Heart left ventricle (tissue), 16 donors: ENCODE results near the gene GNG10. TPM values are rescaled to one million over a fixed set of nuclear protein-coding genes. Genes with fewer than 3 reads are reported as not detected.
"Not testable (repeated sequence)": the region's sequence is repeated elsewhere in the genome, so short reads cannot be mapped to it uniquely, and the experiment has no call there.

Experiments
- ATAC-seq, 4 donors: fragments of 200-7000 bp; cut with Tn5 transposase; one replicate each; pipeline ENCODE4 v1.9.1; 2020 to 2022; ENCODE audit warnings: moderate library complexity in 4 of 4, mild to moderate bottlenecking in 3 of 4, moderate number of reproducible peaks in 1 of 4
- DNase-seq, 5 donors: peaks; one replicate each; pipeline ENCODE4 v3.0.0-alpha.2; 2020
- H3K27ac ChIP-seq, 12 donors: fragments of 200-600 bp; sonication (generic) in 4 of 12; one replicate each; pipeline versions ENCODE4 v1.5.0 to v1.8.0; 2016 to 2022; ENCODE audit warnings: mild to moderate bottlenecking in 2 of 12
- H3K27me3 ChIP-seq, 9 donors: fragments of 200-600 bp; sonication (generic) in 2 of 9; one replicate each; pipeline versions ENCODE4 v1.5.1 to v1.8.0; 2016 to 2022; ENCODE audit warnings: mild to moderate bottlenecking in 3 of 9
- H3K36me3 ChIP-seq, 9 donors: fragments of 200-600 bp; sonication (generic) in 2 of 9; one replicate each; pipeline versions ENCODE4 v1.5.0 to v1.8.0; 2018 to 2022; ENCODE audit warnings: mild to moderate bottlenecking in 2 of 9
- H3K4me1 ChIP-seq, 12 donors: fragments of 200-600 bp; sonication (generic) in 4 of 12; one replicate each; pipeline versions ENCODE4 v1.5.0 to v1.8.0; 2016 to 2022; ENCODE audit warnings: mild to moderate bottlenecking in 3 of 12
- H3K4me3 ChIP-seq, 12 donors: fragments of 200-600 bp; sonication (generic) in 4 of 12; one replicate each; pipeline versions ENCODE4 v1.5.0 to v1.8.0; 2017 to 2022; ENCODE audit warnings: mild to moderate bottlenecking in 9 of 12, moderate library complexity in 4 of 12
- H3K9me3 ChIP-seq, 12 donors: fragments of 200-600 bp; sonication (generic) in 4 of 12; one replicate each; pipeline versions ENCODE4 v1.5.0 to v1.8.0; 2016 to 2022; ENCODE audit warnings: mild to moderate bottlenecking in 1 of 12
- CTCF ChIP-seq, 12 donors: fragments of 200-600 bp; sonication (generic) in 4 of 12; IDR thresholded peaks; one replicate each; pipeline versions ENCODE4 v1.5.0 to v1.8.0; 2018 to 2022; ENCODE audit warnings: antibody characterized with exemption in 12 of 12, mild to moderate bottlenecking in 5 of 12
- POLR2A ChIP-seq, 2 donors: fragments of 450-650 bp; IDR thresholded peaks; one replicate each; pipeline ENCODE4 v1.6.1; 2017; ENCODE audit warnings: antibody characterized with exemption in 2 of 2, mild to moderate bottlenecking in 2 of 2, moderate library complexity in 2 of 2
- WGBS, 4 donors: extraction: QIAGEN DNeasy Blood & Tissue Kit in 2 of 4; methylation state at CpG; one replicate each; pipeline versions ENCODE4 v1.1.5 to v1.1.7; 2013 to 2018; 5-methylcytosine and 5-hydroxymethylcytosine counted together
- intact Hi-C, 10 donors: fragments of 100-400 bp; cut with DNase I; formaldehyde crosslinking; loops; one replicate each; pipeline versions ENCODE4 v1.11.1 to v1.14.2; 2022
- polyA plus RNA-seq, 2 donors: library from polyadenylated mRNA; stranded (reverse); fragments of 200-250 nt; gene quantifications; one replicate each; pipeline ENCODE4 v1.2.3, GENCODE V29; 2013
- total RNA-seq, 9 donors: library from RNA; depleted of rRNA in 2 of 9; stranded (reverse); fragments of >200 nt in 2 of 9; fragmentation: NEBNext Ultra II Directional in 3 of 9; extraction: Animal tissue kit (Norgen Biotek cat#: 25700) in 3 of 9; gene quantifications; one replicate each; pipeline versions ENCODE4 v1.1.0 to v1.2.4, GENCODE V29; 2016 to 2023
- donor health status: ischemic (EF 13 %, LVEDD 7.1; RV severe dilation, severe dysfunction).
- donor health status: healthy with polysubstance abuse.
- donor health status: DM: no; HTN: yes; CAD: no.
- donor health status: DM: no; HTN: no; CAD: no.
- donor health status: ischemic (EF 25% LVEDD 6.9; RV normal size, moderate dysfunction).
- donor health status: ischemic (EF 25% LVEDD 5.7; RV mildly dilated, moderate dysfunction).
- donor health status: healthy.
- donor health status: DM: yes; HTN: yes; CAD: no.
- donor health status: ischemic (EF 35%, LVEDD 5.7; RV mildly dilated, moderate dysfunction).
- donor health status: nonischemic (EF 11% LVEDD 7.7; RV severe dilation, severe dysfunction).
- donor health status: DM: yes; HTN: yes; CAD: no.
- donor health status: PGD.
- donor health status: ischemic (EF 29% LVEDD 5.4; RV normal size, mild dysfunction).
- donor health status: nonischemic (EF 23%, LVEDD 6.1; RV moderate dilation, normal function).

The GNG10 gene
- total and polyA plus RNA-seq, 11 donors: 23.9 to 51.5 (median 31.3) TPM

DNA sequence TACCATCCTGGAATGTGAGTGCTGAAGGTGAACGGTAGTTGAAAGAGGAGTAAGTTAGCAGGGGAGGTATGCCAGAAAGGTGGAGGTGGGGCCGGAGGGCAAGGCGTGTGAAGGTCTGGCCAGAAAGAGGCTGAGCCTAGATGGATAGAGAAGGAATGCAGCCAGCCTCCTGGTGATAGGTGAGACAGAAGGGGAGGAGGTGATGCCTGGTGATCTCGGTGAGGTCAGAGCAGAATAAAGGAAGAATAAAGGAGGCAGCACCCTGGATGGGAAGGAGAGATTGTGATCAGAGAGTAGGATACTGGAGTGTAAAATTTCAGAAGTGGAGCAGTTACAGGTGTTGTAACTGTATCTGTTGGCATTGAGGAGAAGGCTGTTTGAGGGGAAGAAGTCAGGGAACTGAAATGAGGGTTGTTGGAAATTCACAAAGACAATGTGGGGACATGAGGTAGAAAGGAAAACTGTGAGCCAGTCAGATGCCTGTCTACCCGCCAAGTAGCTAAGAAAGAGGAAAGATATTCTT, 2.0 kb downstream of the GNG10 start:
- intact Hi-C loops: no loop called here
- ATAC-seq: no peak
- peaks cover 0 to 35% (median 15%) of the 10 kb centered on the region in 9 donors for H3K36me3 ChIP-seq
- H3K4me1 ChIP-seq: peaks cover 0 to 25% (median 14%) of the 10 kb centered on the region in 12 donors
- H3K4me3 ChIP-seq: peak overlapping the region in 5 of 12 donors; percentile 70 to 97 (median 78)
- peak overlapping the region in 2 of 12 donors; percentile 86 to 89 for H3K27ac ChIP-seq
- no peaks in the 10 kb centered on the region for H3K27me3 ChIP-seq
- no peaks in the 10 kb centered on the region for H3K9me3 ChIP-seq
- DNase-seq: no peak
- TF ChIP-seq CTCF (IDR thresholded peaks at IDR 0.05) (no peak), POLR2A (IDR thresholded peaks at IDR 0.05) (no peak)
- WGBS, 4 donors: 72 to 82% (median 77%) methylated on average over 5 of the region's 5 CpGs

GRCh38 chr9:111668026-111668573, 6.7 kb downstream of the GNG10 start:
- 82 to 98% (median 92%) methylated on average over 1 of the region's 1 CpG for WGBS, 4 donors
- H3K9me3 ChIP-seq: no peaks in the 10 kb centered on the region
- TF ChIP-seq CTCF (IDR thresholded peaks at IDR 0.05) (no peak), POLR2A (IDR thresholded peaks at IDR 0.05) (no peak)
- H3K27me3 ChIP-seq: no peaks in the 10 kb centered on the region
- no peak overlapping the region for H3K4me3 ChIP-seq
- intact Hi-C loops: no loop called here
- DNase-seq (no peak), ATAC-seq (no peak)
- H3K36me3 ChIP-seq: peaks cover 0 to 67% (median 38%) of the 10 kb centered on the region in 9 donors
- H3K4me1 ChIP-seq: peaks cover 0 to 11% (median 3%) of the 10 kb centered on the region in 12 donors
- no peak overlapping the region for H3K27ac ChIP-seq

GRCh38 chr9:111668601-111669000, 7.2 kb downstream of the GNG10 start:
- H3K4me3 ChIP-seq, ATAC-seq, H3K4me1 ChIP-seq, H3K27ac ChIP-seq, DNase-seq, intact Hi-C loops, H3K27me3 ChIP-seq, H3K9me3 ChIP-seq: not testable (repeated sequence)
- peaks cover 0 to 67% (median 38%) of the 10 kb centered on the region in 9 donors for H3K36me3 ChIP-seq
- WGBS, 4 donors: 88 to 94% (median 91%) methylated on average over 11 of the region's 11 CpGs

DNA sequence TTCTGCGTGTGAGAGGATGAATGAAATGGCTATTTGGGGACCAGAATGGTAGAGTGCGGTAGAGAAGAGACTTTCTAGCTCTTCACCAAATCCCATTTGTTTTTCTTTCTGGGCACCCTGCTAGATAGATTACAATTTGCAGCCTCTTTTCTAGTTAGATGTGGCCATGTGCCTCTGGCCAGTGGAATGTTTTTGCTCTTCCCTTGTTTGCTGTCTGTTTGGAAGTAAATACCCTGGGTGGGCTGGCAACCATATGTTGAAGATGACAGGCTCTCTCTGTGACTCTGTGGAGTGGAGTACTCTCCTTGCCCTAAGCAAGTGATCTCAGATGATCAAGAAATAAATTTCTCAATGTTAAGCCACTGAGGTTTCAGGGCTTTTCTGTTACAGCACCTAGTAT, 12.9 kb downstream of the GNG10 start:
- H3K27ac ChIP-seq: no peak overlapping the region
- H3K4me1 ChIP-seq: no peaks in the 10 kb centered on the region
- DNase-seq: no peak
- no peak overlapping the region for H3K4me3 ChIP-seq
- no peaks in the 10 kb centered on the region for H3K9me3 ChIP-seq
- whole genome bisulfite sequencing, 4 donors: 86 to 96% (median 92%) methylated on average over 2 of the region's 2 CpGs
- H3K36me3 ChIP-seq: peaks cover 0 to 45% (median 21%) of the 10 kb centered on the region in 9 donors
- intact Hi-C loops: no loop called here
- no peaks in the 10 kb centered on the region for H3K27me3 ChIP-seq
- no peak for TF ChIP-seq POLR2A (IDR thresholded peaks at IDR 0.05)
- no peak for TF ChIP-seq CTCF (IDR thresholded peaks at IDR 0.05)
- no peak for ATAC-seq

- intact Hi-C loops: no loop called here
- DNase-seq: no peak
- no peaks in the 10 kb centered on the region for H3K9me3 ChIP-seq
- H3K27me3 ChIP-seq: no peaks in the 10 kb centered on the region
- peaks cover 0 to 44% (median 12%) of the 10 kb centered on the region in 9 donors for H3K36me3 ChIP-seq
- no peaks in the 10 kb centered on the region for H3K4me1 ChIP-seq
- TF ChIP-seq POLR2A (IDR thresholded peaks at IDR 0.05): no peak
- TF ChIP-seq CTCF (IDR thresholded peaks at IDR 0.05): no peak
- H3K4me3 ChIP-seq: no peak overlapping the region
- no peak for ATAC-seq
- no peak overlapping the region for H3K27ac ChIP-seq
- 93 to 97% (median 95%) methylated on average over 3 of the region's 3 CpGs for WGBS, 4 donors
These were observed 14.7 kb downstream of the GNG10 start for GRCh38 chr9:111676116-111676515.
